HEK293 (cell line): ENCODE measurements around the gene SARS2.

ENCODE experiments used
- CTCF ChIP-seq: fragments of 450-650 bp; formaldehyde crosslinking; IDR thresholded peaks from 2 replicates; pipeline ENCODE4 v1.5.1; 2016; ENCODE audit warnings: missing biosample characterization, missing genetic modification characterization
- GLI2 ChIP-seq: fragments of 450-650 bp; formaldehyde crosslinking; IDR thresholded peaks from 2 replicates; pipeline ENCODE4; 2017; ENCODE audit warnings: missing biosample characterization, missing genetic modification characterization, low read depth, borderline replicate concordance
- GLI4 ChIP-seq: fragments of 450-650 bp; formaldehyde crosslinking; IDR thresholded peaks from 2 replicates; pipeline ENCODE4 v1.5.1; 2016; ENCODE audit warnings: missing biosample characterization, missing genetic modification characterization
- SCRT2 ChIP-seq: fragments of 450-650 bp; formaldehyde crosslinking; IDR thresholded peaks from 2 replicates; pipeline ENCODE4 v1.5.1; 2016; ENCODE audit warnings: missing biosample characterization, missing genetic modification characterization
- TRIM28 ChIP-seq: IDR thresholded peaks from 2 replicates; pipeline ENCODE4 v1.6.1; 2011; ENCODE audit warnings: low read length, control low read depth, borderline replicate concordance
- ZBTB20 ChIP-seq: fragments of 450-650 bp; formaldehyde crosslinking; IDR thresholded peaks from 2 replicates; pipeline ENCODE4 v1.5.1; 2016; ENCODE audit warnings: missing biosample characterization, missing genetic modification characterization
- ZNF121 ChIP-seq: fragments of 450-650 bp; formaldehyde crosslinking; IDR thresholded peaks from 2 replicates; pipeline ENCODE4 v1.5.1; 2016; ENCODE audit warnings: missing biosample characterization, missing genetic modification characterization
- ZNF155 ChIP-seq: fragments of 450-650 bp; formaldehyde crosslinking; IDR thresholded peaks from 2 replicates; pipeline ENCODE4 v1.5.1; 2016; ENCODE audit warnings: missing biosample characterization, missing genetic modification characterization
- ZNF18 ChIP-seq: fragments of 450-650 bp; formaldehyde crosslinking; IDR thresholded peaks from 2 replicates; pipeline ENCODE4 v1.5.1; 2016; ENCODE audit warnings: missing biosample characterization, missing genetic modification characterization
- ZNF214 ChIP-seq: fragments of 450-650 bp; formaldehyde crosslinking; IDR thresholded peaks from 2 replicates; pipeline ENCODE4 v1.5.1; 2017; ENCODE audit warnings: missing biosample characterization, mild to moderate bottlenecking, missing genetic modification characterization, borderline replicate concordance
- ZNF24 ChIP-seq: fragments of 450-650 bp; formaldehyde crosslinking; IDR thresholded peaks from 2 replicates; pipeline ENCODE4 v1.5.1; 2016; ENCODE audit warnings: missing biosample characterization, missing genetic modification characterization
- ZNF266 ChIP-seq: fragments of 450-650 bp; formaldehyde crosslinking; IDR thresholded peaks from 2 replicates; pipeline ENCODE4 v1.5.1; 2016; ENCODE audit warnings: missing biosample characterization, missing genetic modification characterization, low read depth
- ZNF341 ChIP-seq: fragments of 450-650 bp; formaldehyde crosslinking; IDR thresholded peaks from 2 replicates; pipeline ENCODE4; 2016; ENCODE audit warnings: low read depth, missing biosample characterization, missing genetic modification characterization
- ZNF404 ChIP-seq: fragments of 450-650 bp; formaldehyde crosslinking; IDR thresholded peaks from 2 replicates; pipeline ENCODE4 v1.5.1; 2017; ENCODE audit warnings: missing biosample characterization, missing genetic modification characterization
- ZNF501 ChIP-seq: fragments of 450-650 bp; formaldehyde crosslinking; IDR thresholded peaks from 2 replicates; pipeline ENCODE4 v1.5.1; 2016; ENCODE audit warnings: missing biosample characterization, missing genetic modification characterization
- ZNF510 ChIP-seq: fragments of 450-650 bp; formaldehyde crosslinking; IDR thresholded peaks from 2 replicates; pipeline ENCODE4 v1.5.1; 2018; ENCODE audit warnings: mild to moderate bottlenecking, missing genetic modification characterization, missing biosample characterization; ENCODE audit not compliant: insufficient replicate concordance
- ZNF530 ChIP-seq: fragments of 450-650 bp; formaldehyde crosslinking; IDR thresholded peaks from 2 replicates; pipeline ENCODE4 v1.5.1; 2016; ENCODE audit warnings: low read depth, missing biosample characterization, missing genetic modification characterization
- ZNF585B ChIP-seq: fragments of 450-650 bp; formaldehyde crosslinking; IDR thresholded peaks from 2 replicates; pipeline ENCODE4 v1.5.1; 2016; ENCODE audit warnings: missing biosample characterization, missing genetic modification characterization
- ZNF701 ChIP-seq: fragments of 450-650 bp; formaldehyde crosslinking; IDR thresholded peaks from 2 replicates; pipeline ENCODE4 v1.5.1; 2016; ENCODE audit warnings: missing biosample characterization, missing genetic modification characterization
- ZNF707 ChIP-seq: fragments of 450-650 bp; formaldehyde crosslinking; IDR thresholded peaks from 2 replicates; pipeline ENCODE4 v1.5.1; 2016; ENCODE audit warnings: missing biosample characterization, missing genetic modification characterization
- ZSCAN23 ChIP-seq: fragments of 450-650 bp; formaldehyde crosslinking; IDR thresholded peaks from 2 replicates; pipeline ENCODE4 v1.5.1; 2016; ENCODE audit warnings: missing biosample characterization, missing genetic modification characterization
- TF ChIP-seq, protein P1 (sequence below): fragments of 450-650 bp; formaldehyde crosslinking; IDR thresholded peaks from 2 replicates; pipeline ENCODE4 v1.5.1; 2016; ENCODE audit warnings: missing biosample characterization, missing genetic modification characterization
- TF ChIP-seq, protein P2 (sequence below): fragments of 450-650 bp; formaldehyde crosslinking; IDR thresholded peaks from 2 replicates; pipeline ENCODE4 v1.5.1; 2017; ENCODE audit warnings: missing biosample characterization, missing genetic modification characterization
- TF ChIP-seq, protein P3 (sequence below): fragments of 450-650 bp; formaldehyde crosslinking; IDR thresholded peaks from 2 replicates; pipeline ENCODE4 v1.5.1; 2016; ENCODE audit warnings: missing biosample characterization, missing genetic modification characterization
- TF ChIP-seq, protein P4 (sequence below): fragments of 450-650 bp; formaldehyde crosslinking; IDR thresholded peaks from 2 replicates; pipeline ENCODE4 v1.5.1; 2016; ENCODE audit warnings: missing biosample characterization, missing genetic modification characterization, borderline replicate concordance

SARS2 gene

DNA sequence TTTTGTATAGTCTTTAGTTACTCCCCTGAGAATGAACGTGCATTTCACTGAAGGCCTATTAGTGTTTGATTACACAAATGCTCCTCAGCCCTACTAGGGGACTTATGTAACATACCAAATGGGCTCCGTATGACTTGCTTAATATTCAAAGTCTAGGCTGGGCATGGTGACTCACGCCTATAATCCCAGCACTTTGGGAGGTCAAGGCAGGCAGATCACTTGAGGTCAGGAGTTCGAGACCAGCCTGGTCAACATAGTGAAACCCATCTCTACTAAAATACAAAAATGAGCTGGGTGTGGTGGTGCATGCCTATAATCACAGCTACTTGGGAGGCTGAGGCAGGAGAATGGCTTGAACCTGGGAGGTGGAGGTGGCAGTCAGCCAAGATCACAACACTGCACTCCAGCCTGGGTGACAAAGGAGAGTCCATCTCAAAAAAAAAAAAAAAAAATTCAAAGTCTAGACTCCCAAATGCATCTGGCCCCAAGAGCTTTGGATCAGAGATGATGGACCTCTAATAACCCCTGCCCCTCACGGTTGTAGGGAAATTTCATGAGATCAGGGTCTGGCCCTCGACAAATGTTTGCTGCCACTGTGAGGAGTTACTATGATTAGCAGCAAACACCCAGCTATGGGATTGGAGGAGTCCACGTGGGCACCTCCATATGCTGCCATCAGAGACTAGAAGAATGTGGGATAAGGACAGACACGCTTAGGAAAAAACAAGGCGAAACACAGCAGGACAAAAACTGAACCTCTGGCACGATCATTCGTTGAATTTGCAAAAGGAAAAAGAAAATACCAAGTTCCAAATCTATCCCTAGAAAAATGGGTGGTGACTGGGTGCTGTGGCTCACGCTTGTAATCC, 40.3 kb upstream of the SARS2 start (continued):
- TF ChIP-seq ZNF24 (peak; percentile 72; the same call in 1 of the 2 replicates), ZNF155 (tag by site-specific recombination) (no peak), ZNF214 (no peak), ZNF701 (tag by site-specific recombination) (no peak), ZNF266 (tag by site-specific recombination) (no peak), ZNF585B (tag by site-specific recombination) (no peak), ZNF18 (tag by site-specific recombination) (no peak), ZNF341 (tag by site-specific recombination) (no peak), CTCF (tag by site-specific recombination) (no peak), ZSCAN23 (tag by site-specific recombination) (no peak; the same call in 1 of the 2 replicates), ZNF510 (tag by site-specific recombination) (no peak), ZNF707 (tag by site-specific recombination) (no peak), ZBTB20 (tag by site-specific recombination) (no peak), ZNF530 (tag by site-specific recombination) (no peak), ZNF501 (no peak), TRIM28 (no peak), SCRT2 (no peak), GLI2 (tag by site-specific recombination) (no peak), ZNF404 (tag by site-specific recombination) (no peak), GLI4 (tag by site-specific recombination) (no peak), ZNF121 (tag by site-specific recombination) (no peak)
- TF ChIP-seq, protein P1, sequence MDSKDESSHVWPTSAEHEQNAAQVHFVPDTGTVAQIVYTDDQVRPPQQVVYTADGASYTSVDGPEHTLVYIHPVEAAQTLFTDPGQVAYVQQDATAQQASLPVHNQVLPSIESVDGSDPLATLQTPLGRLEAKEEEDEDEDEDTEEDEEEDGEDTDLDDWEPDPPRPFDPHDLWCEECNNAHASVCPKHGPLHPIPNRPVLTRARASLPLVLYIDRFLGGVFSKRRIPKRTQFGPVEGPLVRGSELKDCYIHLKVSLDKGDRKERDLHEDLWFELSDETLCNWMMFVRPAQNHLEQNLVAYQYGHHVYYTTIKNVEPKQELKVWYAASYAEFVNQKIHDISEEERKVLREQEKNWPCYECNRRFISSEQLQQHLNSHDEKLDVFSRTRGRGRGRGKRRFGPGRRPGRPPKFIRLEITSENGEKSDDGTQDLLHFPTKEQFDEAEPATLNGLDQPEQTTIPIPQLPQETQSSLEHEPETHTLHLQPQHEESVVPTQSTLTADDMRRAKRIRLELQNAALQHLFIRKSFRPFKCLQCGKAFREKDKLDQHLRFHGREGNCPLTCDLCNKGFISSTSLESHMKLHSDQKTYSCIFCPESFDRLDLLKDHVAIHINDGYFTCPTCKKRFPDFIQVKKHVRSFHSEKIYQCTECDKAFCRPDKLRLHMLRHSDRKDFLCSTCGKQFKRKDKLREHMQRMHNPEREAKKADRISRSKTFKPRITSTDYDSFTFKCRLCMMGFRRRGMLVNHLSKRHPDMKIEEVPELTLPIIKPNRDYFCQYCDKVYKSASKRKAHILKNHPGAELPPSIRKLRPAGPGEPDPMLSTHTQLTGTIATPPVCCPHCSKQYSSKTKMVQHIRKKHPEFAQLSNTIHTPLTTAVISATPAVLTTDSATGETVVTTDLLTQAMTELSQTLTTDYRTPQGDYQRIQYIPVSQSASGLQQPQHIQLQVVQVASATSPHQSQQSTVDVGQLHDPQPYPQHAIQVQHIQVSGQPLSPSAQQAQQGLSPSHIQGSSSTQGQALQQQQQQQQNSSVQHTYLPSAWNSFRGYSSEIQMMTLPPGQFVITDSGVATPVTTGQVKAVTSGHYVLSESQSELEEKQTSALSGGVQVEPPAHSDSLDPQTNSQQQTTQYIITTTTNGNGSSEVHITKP (tag by site-specific recombination) = peak; percentile 93
- TF ChIP-seq, protein P2, sequence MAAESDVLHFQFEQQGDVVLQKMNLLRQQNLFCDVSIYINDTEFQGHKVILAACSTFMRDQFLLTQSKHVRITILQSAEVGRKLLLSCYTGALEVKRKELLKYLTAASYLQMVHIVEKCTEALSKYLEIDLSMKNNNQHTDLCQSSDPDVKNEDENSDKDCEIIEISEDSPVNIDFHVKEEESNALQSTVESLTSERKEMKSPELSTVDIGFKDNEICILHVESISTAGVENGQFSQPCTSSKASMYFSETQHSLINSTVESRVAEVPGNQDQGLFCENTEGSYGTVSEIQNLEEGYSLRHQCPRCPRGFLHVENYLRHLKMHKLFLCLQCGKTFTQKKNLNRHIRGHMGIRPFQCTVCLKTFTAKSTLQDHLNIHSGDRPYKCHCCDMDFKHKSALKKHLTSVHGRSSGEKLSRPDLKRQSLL (tag by site-specific recombination) = no peak
- TF ChIP-seq, protein P3, sequence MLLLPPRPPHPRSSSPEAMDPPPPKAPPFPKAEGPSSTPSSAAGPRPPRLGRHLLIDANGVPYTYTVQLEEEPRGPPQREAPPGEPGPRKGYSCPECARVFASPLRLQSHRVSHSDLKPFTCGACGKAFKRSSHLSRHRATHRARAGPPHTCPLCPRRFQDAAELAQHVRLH = peak; percentile 43; the same call in 1 of the 2 replicates
- TF ChIP-seq, protein P4, sequence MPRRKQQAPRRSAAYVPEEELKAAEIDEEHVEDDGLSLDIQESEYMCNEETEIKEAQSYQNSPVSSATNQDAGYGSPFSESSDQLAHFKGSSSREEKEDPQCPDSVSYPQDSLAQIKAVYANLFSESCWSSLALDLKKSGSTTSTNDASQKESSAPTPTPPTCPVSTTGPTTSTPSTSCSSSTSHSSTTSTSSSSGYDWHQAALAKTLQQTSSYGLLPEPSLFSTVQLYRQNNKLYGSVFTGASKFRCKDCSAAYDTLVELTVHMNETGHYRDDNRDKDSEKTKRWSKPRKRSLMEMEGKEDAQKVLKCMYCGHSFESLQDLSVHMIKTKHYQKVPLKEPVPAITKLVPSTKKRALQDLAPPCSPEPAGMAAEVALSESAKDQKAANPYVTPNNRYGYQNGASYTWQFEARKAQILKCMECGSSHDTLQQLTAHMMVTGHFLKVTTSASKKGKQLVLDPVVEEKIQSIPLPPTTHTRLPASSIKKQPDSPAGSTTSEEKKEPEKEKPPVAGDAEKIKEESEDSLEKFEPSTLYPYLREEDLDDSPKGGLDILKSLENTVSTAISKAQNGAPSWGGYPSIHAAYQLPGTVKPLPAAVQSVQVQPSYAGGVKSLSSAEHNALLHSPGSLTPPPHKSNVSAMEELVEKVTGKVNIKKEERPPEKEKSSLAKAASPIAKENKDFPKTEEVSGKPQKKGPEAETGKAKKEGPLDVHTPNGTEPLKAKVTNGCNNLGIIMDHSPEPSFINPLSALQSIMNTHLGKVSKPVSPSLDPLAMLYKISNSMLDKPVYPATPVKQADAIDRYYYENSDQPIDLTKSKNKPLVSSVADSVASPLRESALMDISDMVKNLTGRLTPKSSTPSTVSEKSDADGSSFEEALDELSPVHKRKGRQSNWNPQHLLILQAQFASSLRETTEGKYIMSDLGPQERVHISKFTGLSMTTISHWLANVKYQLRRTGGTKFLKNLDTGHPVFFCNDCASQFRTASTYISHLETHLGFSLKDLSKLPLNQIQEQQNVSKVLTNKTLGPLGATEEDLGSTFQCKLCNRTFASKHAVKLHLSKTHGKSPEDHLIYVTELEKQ (tag by site-specific recombination) = 0 out of 2 replicates have a peak, but pooled peaks have one; percentile 6
